Upper lobe of left lung (tissue), 6 donors: Measurements from ENCODE around the gene ST3GAL3. TPM values are rescaled to one million over a fixed set of nuclear protein-coding genes. Genes with fewer than 3 reads are reported as not detected.

ENCODE experiments used
- ATAC-seq, 2 donors: fragments of 200-7000 bp; cut with Tn5 transposase; one replicate each; pipeline ENCODE4 v1.9.1; 2022; ENCODE audit warnings: mild to moderate bottlenecking in 2 of 2, moderate library complexity in 2 of 2; ENCODE audit not compliant: low FRiP score in 2 of 2
- DNase-seq, 2 donors: peaks; one replicate each; pipeline ENCODE4 v3.0.0-alpha.2; 2019 to 2020
- H3K27ac ChIP-seq, 4 donors: fragments of 200-600 bp; sonication (generic); one replicate each; pipeline ENCODE4 v1.5.1; 2016 to 2019
- H3K27me3 ChIP-seq, 4 donors: fragments of 200-600 bp; sonication (generic); one replicate each; pipeline ENCODE4 v1.5.1; 2017 to 2019
- H3K36me3 ChIP-seq, 4 donors: fragments of 200-600 bp; sonication (generic); one replicate each; pipeline ENCODE4 v1.5.1; 2016 to 2019
- H3K4me1 ChIP-seq, 4 donors: fragments of 200-600 bp; sonication (generic); one replicate each; pipeline ENCODE4 v1.5.1; 2018 to 2019
- H3K4me3 ChIP-seq, 4 donors: fragments of 200-600 bp; sonication (generic); one replicate each; pipeline ENCODE4 v1.5.1; 2017 to 2019; ENCODE audit warnings: mild to moderate bottlenecking in 2 of 4, moderate library complexity in 1 of 4
- H3K9me3 ChIP-seq, 4 donors: fragments of 200-600 bp; sonication (generic); one replicate each; pipeline ENCODE4 v1.5.1; 2018 to 2019
- CTCF ChIP-seq, 6 experiments: fragments of 450-650 bp in 4 of 6; fragments of 200-600 bp in 2 of 6; sonication (generic) in 2 of 6; IDR thresholded peaks; one replicate each; pipeline ENCODE4 v1.5.1; 2016 to 2019; ENCODE audit warnings: antibody characterized with exemption in 6 of 6
- EP300 ChIP-seq, 4 donors: sonication (generic); formaldehyde crosslinking; IDR thresholded peaks; one replicate each; pipeline ENCODE4 v1.5.1; 2017; ENCODE audit warnings: antibody characterized with exemption in 4 of 4, control low read depth in 2 of 4
- POLR2A ChIP-seq, 4 donors: fragments of 450-650 bp; IDR thresholded peaks; one replicate each; pipeline ENCODE4 v1.5.1; 2016 to 2017; ENCODE audit warnings: antibody characterized with exemption in 4 of 4, mild to moderate bottlenecking in 2 of 4
- POLR2AphosphoS5 ChIP-seq, 2 donors: sonication (generic); formaldehyde crosslinking; IDR thresholded peaks; one replicate each; pipeline ENCODE4 v1.5.1; 2017; ENCODE audit warnings: antibody characterized with exemption in 2 of 2
- WGBS, 2 donors: methylation state at CpG; one replicate each; pipeline ENCODE4 v1.1.5; 2017 to 2018; 5-methylcytosine and 5-hydroxymethylcytosine counted together
- total RNA-seq, 6 donors: library from RNA; depleted of rRNA in 4 of 6; stranded (reverse); fragments of >200 nt in 4 of 6; gene quantifications; one replicate each; pipeline versions ENCODE4 v1.1.0 to v1.2.1, GENCODE V29; 2016 to 2021
- donor health status: DM: no; HTN: no; CAD: no; lungs with moderate emphysema.
- donor health status: DM: no; HTN: yes; CAD: no; lungs with severe emphysema.

The ST3GAL3 gene
- total RNA-seq, 6 donors from 2014 or later = 14.4 to 46.1 (median 19.2) TPM

GRCh38 chr1:43938383-43938782 lies 231.0 kb downstream of the ST3GAL3 start:
- Histone ChIP-seq H3K36me3 (no peaks in the 10 kb centered on the region), H3K27me3 (peaks cover 0 to 11% (median 3%) of the 10 kb centered on the region in 4 donors), H3K4me3 (no peak overlapping the region), H3K9me3 (no peaks in the 10 kb centered on the region), H3K27ac (no peak overlapping the region), H3K4me1 (peaks cover 15 to 24% (median 17%) of the 10 kb centered on the region in 4 donors)
- 86 to 87% methylated on average over 10 of the region's 10 CpGs for WGBS, 2 donors
- DNase-seq (no peak), ATAC-seq (no peak)
- TF ChIP-seq EP300 (IDR thresholded peaks at IDR 0.05) (no peak), CTCF (IDR thresholded peaks at IDR 0.05) (no peak), POLR2A (IDR thresholded peaks at IDR 0.05) (no peak), POLR2AphosphoS5 (IDR thresholded peaks at IDR 0.05) (no peak)

GRCh38 chr1:43938892-43939587 lies 231.7 kb downstream of the ST3GAL3 start:
- peaks cover 10 to 17% (median 11%) of the 10 kb centered on the region in 4 donors for H3K4me1 ChIP-seq
- ATAC-seq = no peak
- H3K27ac ChIP-seq = no peak overlapping the region
- no peak overlapping the region for H3K4me3 ChIP-seq
- no peak for DNase-seq
- H3K36me3 ChIP-seq = no peaks in the 10 kb centered on the region
- 92% methylated on average over 2 to 3 of the region's 3 CpGs for WGBS, 2 donors
- H3K9me3 ChIP-seq = no peaks in the 10 kb centered on the region
- H3K27me3 ChIP-seq = peaks cover 0 to 4% (median under 1%) of the 10 kb centered on the region in 4 donors
- TF ChIP-seq POLR2A (IDR thresholded peaks at IDR 0.05) (no peak), EP300 (IDR thresholded peaks at IDR 0.05) (no peak), POLR2AphosphoS5 (IDR thresholded peaks at IDR 0.05) (no peak), CTCF (IDR thresholded peaks at IDR 0.05) (no peak)

GRCh38 chr1:43942411-43942810 lies 235.1 kb downstream of the ST3GAL3 start:
- Histone ChIP-seq H3K36me3 (no peaks in the 10 kb centered on the region), H3K4me1 (peaks cover 11 to 16% (median 13%) of the 10 kb centered on the region in 4 donors), H3K9me3 (no peaks in the 10 kb centered on the region), H3K4me3 (no peak overlapping the region), H3K27me3 (no peaks in the 10 kb centered on the region), H3K27ac (no peak overlapping the region)
- 92 to 93% methylated on average over 3 of the region's 3 CpGs for WGBS, 2 donors
- TF ChIP-seq EP300 (IDR thresholded peaks at IDR 0.05) (no peak), CTCF (IDR thresholded peaks at IDR 0.05) (no peak), POLR2A (IDR thresholded peaks at IDR 0.05) (no peak), POLR2AphosphoS5 (IDR thresholded peaks at IDR 0.05) (no peak)
- no peak for DNase-seq
- no peak for ATAC-seq

GRCh38 chr1:43944860-43945259 lies 237.5 kb downstream of the ST3GAL3 start:
- Histone ChIP-seq H3K27ac (no peak overlapping the region), H3K9me3 (no peaks in the 10 kb centered on the region), H3K4me1 (peaks cover 24 to 40% (median 26%) of the 10 kb centered on the region in 4 donors), H3K36me3 (peaks cover 0 to 5% (median 2%) of the 10 kb centered on the region in 4 donors), H3K27me3 (no peaks in the 10 kb centered on the region), H3K4me3 (no peak overlapping the region)
- DNase-seq (no peak), ATAC-seq (no peak)
- 95 to 100% methylated on average over 1 of the region's 1 CpG for WGBS, 2 donors
- TF ChIP-seq EP300 (IDR thresholded peaks at IDR 0.05) = no peak
- no peak for TF ChIP-seq CTCF (IDR thresholded peaks at IDR 0.05)
- TF ChIP-seq POLR2AphosphoS5 (IDR thresholded peaks at IDR 0.05) = no peak
- no peak for TF ChIP-seq POLR2A (IDR thresholded peaks at IDR 0.05)
